GM18858 (cell line): ENCODE data around the gene TMEM184A.
A peak's percentile ranks its signal among the peaks of the same experiment; 100 is the strongest.

ENCODE experiments used
- ATAC-seq: cut with Tn5 transposase; IDR thresholded peaks from one replicate; pipeline ENCODE4 v1.9.1; 2021; ENCODE audit not compliant: unreplicated experiment

TMEM184A gene

GRCh38 chr7:1505731-1506550 is 50.1 kb downstream of the TMEM184A start:
- no peak for ATAC-seq

GRCh38 chr7:1503816-1504775 is 51.9 kb downstream of the TMEM184A start, which contains the start of gene INTS1:
INTS1 (minus strand) TSS chr7:1504389; CDS start chr7:1503960, 429 bp downstream.
- ATAC-seq: peak; percentile 68

- ATAC-seq: no peak
Observed at GRCh38 chr7:1503390-1503789, 52.6 kb downstream of the TMEM184A start.

- ATAC-seq: no peak
Observed at GRCh38 chr7:1502845-1503244, 53.2 kb downstream of the TMEM184A start.

- ATAC-seq: no peak
Observed at GRCh38 chr7:1501487-1502270, 54.3 kb downstream of the TMEM184A start.

- ATAC-seq: no peak
Observed at GRCh38 chr7:1500064-1500807, 55.8 kb downstream of the TMEM184A start.

- ATAC-seq: no peak
Observed at GRCh38 chr7:1499367-1500029, 56.5 kb downstream of the TMEM184A start.

- ATAC-seq: no peak
Observed at GRCh38 chr7:1498370-1499305, 57.4 kb downstream of the TMEM184A start.

- no peak for ATAC-seq
Observed at GRCh38 chr7:1497293-1497927, 58.6 kb downstream of the TMEM184A start.

GRCh38 chr7:1496531-1497292 is 59.3 kb downstream of the TMEM184A start:
- ATAC-seq: no peak

- no peak for ATAC-seq
Observed at GRCh38 chr7:1495564-1496242, 60.3 kb downstream of the TMEM184A start.

GRCh38 chr7:1494866-1495563 is 61.0 kb downstream of the TMEM184A start:
- no peak for ATAC-seq

GRCh38 chr7:1494447-1494846 is 61.6 kb downstream of the TMEM184A start:
- no peak for ATAC-seq

- no peak for ATAC-seq
Observed at GRCh38 chr7:1493571-1493970, 62.4 kb downstream of the TMEM184A start.

- ATAC-seq: no peak
Observed at GRCh38 chr7:1493129-1493528, 62.9 kb downstream of the TMEM184A start.

- ATAC-seq: no peak
Observed at GRCh38 chr7:1492640-1493039, 63.4 kb downstream of the TMEM184A start.
